Measurements from ENCODE around the gene DLGAP1. TPM values are rescaled to one million over a fixed set of nuclear protein-coding genes. Genes with fewer than 3 reads are reported as not detected.

DLGAP1 gene
- total and polyA plus RNA-seq, 2 of the 4 experiments (the other 2 are of a cell fraction): under 0.01 to 0.09 TPM

- Histone ChIP-seq H2AK5ac (ENCODE audit: low read depth, low read length) (no peak overlapping the region), H3K56ac (ENCODE audit: extremely low read depth, insufficient read depth, low read length) (no peak overlapping the region), H3K27me3 (ENCODE audit: control insufficient read depth, insufficient read depth, low read length) (no peaks in the 10 kb centered on the region), H2BK5ac (ENCODE audit: low read depth, low read length, poor library complexity, severe bottlenecking) (no peak overlapping the region), H3K4ac (ENCODE audit: low read depth, low read length) (no peak overlapping the region), H2BK20ac (ENCODE audit: low read depth, low read length) (no peak overlapping the region), H2AFZ (replicated peaks; ENCODE audit: low read length, poor library complexity) (no peak overlapping the region), H2BK120ac (ENCODE audit: low read depth, low read length) (no peak overlapping the region; the same call in 1 of the 2 replicates), H3K4me2 (ENCODE audit: low read depth, low read length) (no peak overlapping the region), H3K9ac (ENCODE audit: low read depth, low read length) (no peak overlapping the region), H4K5ac (ENCODE audit: low read depth, low read length) (no peak overlapping the region), H3K9me3 (ENCODE audit: control insufficient read depth, insufficient read depth, low read length) (peaks cover 2% of the 10 kb centered on the region; the same call in 1 of the 2 replicates), H3K36me3 (ENCODE audit: control insufficient read depth, insufficient read depth, low read length) (no peaks in the 10 kb centered on the region), H4K8ac (ENCODE audit: low read depth in 2 of 2, low read length in 2 of 2) (no peak overlapping the region), H2AK9ac (replicated peaks; ENCODE audit: low read depth, low read length, poor library complexity) (no peak overlapping the region), H3K4me3 (ENCODE audit: insufficient read depth, low read depth, low read length) (no peak overlapping the region), H2BK15ac (ENCODE audit: low read depth, low read length) (peak overlapping the region; percentile 60; the same call in 1 of the 3 replicates), H3K79me1 (ENCODE audit: low read depth in 1 of 2, low read length in 2 of 2) (no peaks in the 10 kb centered on the region), H3K27ac (ENCODE audit: insufficient read depth, low read length) (no peak overlapping the region), H3K18ac (ENCODE audit: low read depth, low read length) (no peak overlapping the region), H3K4me1 (ENCODE audit: control insufficient read depth, insufficient read depth, low read length) (peaks cover 9% of the 10 kb centered on the region), H3K23ac (ENCODE audit: low read depth, low read length) (no peak overlapping the region), H4K20me1 (ENCODE audit: insufficient read depth, low read length) (no peaks in the 10 kb centered on the region), H3K14ac (replicated peaks; ENCODE audit: low read depth, low read length) (peak overlapping the region; percentile 62), H4K91ac (ENCODE audit: insufficient read depth, low read depth, low read length) (no peak overlapping the region), H3K9me1 (ENCODE audit: insufficient read depth, low read length) (no peaks in the 10 kb centered on the region; the same call in 1 of the 2 replicates)
- no CpG with 5 or more reads among the region's 1 CpG for WGBS, 2 experiments (ENCODE audit: extremely low coverage in 2 of 2, insufficient read length in 1 of 2)
- intact Hi-C loops (cut with micrococcal nuclease): no loop called here
- no peak for TF ChIP-seq RFX5 (IDR thresholded peaks at IDR 0.05; ENCODE audit: low read depth, low read length)
- peak; percentile 36; the same call in 1 of the 2 replicates for TF ChIP-seq BHLHE40 (IDR thresholded peaks at IDR 0.05; ENCODE audit: low read depth, low read length)
- ChIA-PET POLR2A (ENCODE audit: unreplicated experiment) (no interaction called here), CTCF (interaction anchor here (0.7 kb wide), 1 partner anchor 303 kb away, joined by 4 read pairs; no protein-coding TSS in a partner anchor)
- no TSS peak for BruUV-seq (replicated peaks)
- peak; percentile 46 for DNase-seq
- ATAC-seq (ENCODE audit: low read depth): no peak
- in situ Hi-C loops (cut with MboI; ENCODE audit: low sequenced_read_pairs): no loop called here
- dilution Hi-C loops (cut with HindIII; ENCODE audit: low sequenced_read_pairs, unreplicated experiment): no loop called here
These were observed 764.4 kb downstream of the DLGAP1 start for GRCh38 chr18:3690764-3691066.
